Lung (tissue), 12 donors: ENCODE results near the gene TMEM91. TPM values are rescaled to one million over a fixed set of nuclear protein-coding genes. Genes with fewer than 3 reads are reported as not detected.
A peak's percentile ranks its signal among the peaks of the same experiment; 100 is the strongest.
"Not testable (repeated sequence)": the region's sequence is repeated elsewhere in the genome, so short reads cannot be mapped to it uniquely, and the experiment has no call there.

Experiments used
- ATAC-seq: fragments of 200-7000 bp; cut with Tn5 transposase; one replicate; pipeline ENCODE4 v1.9.1; 2020; ENCODE audit warnings: moderate number of reproducible peaks; ENCODE audit not compliant: insufficient read depth, low FRiP score
- DNase-seq, 3 donors: peaks; one replicate each; pipeline ENCODE4 v3.0.0-alpha.2; 2013 to 2017
- H3K27ac ChIP-seq, 2 donors: one replicate each; pipeline ENCODE4 v1.5.1; 2013; ENCODE audit warnings: mild to moderate bottlenecking in 2 of 2, moderate library complexity in 2 of 2, control low read depth in 1 of 2, inconsistent platforms in 1 of 2, low read depth in 1 of 2, low read length in 1 of 2
- H3K27me3 ChIP-seq, 3 donors: one replicate each; pipeline ENCODE4 v1.5.1; 2013; ENCODE audit warnings: low read length in 2 of 3; ENCODE audit not compliant: control insufficient read depth in 3 of 3, insufficient read depth in 3 of 3
- H3K36me3 ChIP-seq, 4 donors: one replicate each; pipeline ENCODE4 v1.5.1; 2013; ENCODE audit warnings: low read length in 4 of 4, mild to moderate bottlenecking in 1 of 4, moderate library complexity in 1 of 4; ENCODE audit not compliant: control insufficient read depth in 4 of 4, insufficient read depth in 4 of 4
- H3K4me1 ChIP-seq, 5 donors: one replicate each; pipeline ENCODE4 v1.5.1; 2013; ENCODE audit warnings: low read length in 5 of 5, mild to moderate bottlenecking in 2 of 5, moderate library complexity in 1 of 5; ENCODE audit not compliant: control insufficient read depth in 5 of 5, insufficient read depth in 5 of 5
- H3K4me3 ChIP-seq: one replicate; pipeline ENCODE4 v1.5.1; 2013; ENCODE audit warnings: mild to moderate bottlenecking, control low read depth, moderate library complexity
- H3K9ac ChIP-seq, 2 donors: one replicate each; pipeline ENCODE4 v1.5.1; 2013; ENCODE audit warnings: low read length in 2 of 2, control low read depth in 1 of 2; ENCODE audit not compliant: insufficient read depth in 1 of 2
- H3K9me3 ChIP-seq, 4 donors: one replicate each; pipeline ENCODE4 v1.5.1; 2013; ENCODE audit warnings: low read length in 3 of 4, mild to moderate bottlenecking in 1 of 4, moderate library complexity in 1 of 4; ENCODE audit not compliant: control insufficient read depth in 4 of 4, insufficient read depth in 3 of 4
- WGBS, 2 donors: extraction: QIAGEN DNeasy Blood & Tissue Kit; methylation state at CpG; one replicate each; pipeline ENCODE4 v1.1.7; 2013; 5-methylcytosine and 5-hydroxymethylcytosine counted together
- polyA plus RNA-seq, 2 donors: library from polyadenylated mRNA; stranded (reverse); fragments of 200-250 nt; gene quantifications; one replicate each; pipeline ENCODE4 v1.2.1, GENCODE V29; 2013
- total RNA-seq, 2 donors: library from RNA; depleted of rRNA in 1 of 2; stranded (reverse); fragments of >200 nt in 1 of 2; gene quantifications; one replicate each; pipeline ENCODE4 v1.2.1, GENCODE V29; 2014 to 2021
- TF ChIP-seq, protein P1 (sequence below): IDR thresholded peaks from 2 replicates; pipeline ENCODE4 v1.5.1; 2012; ENCODE audit warnings: mild to moderate bottlenecking; ENCODE audit errors: control extremely low read depth, extremely low read depth
- donor health status: control.
- donor health status: control.
- donor health status: Bipolar disorder and iron deficiency.
- donor health status: healthy.
- donor health status: DM: yes; HTN: yes; CAD: no.

Gene TMEM91
- total and polyA plus RNA-seq, 4 donors = 13.6 to 39.8 (median 17.0) TPM

DNA sequence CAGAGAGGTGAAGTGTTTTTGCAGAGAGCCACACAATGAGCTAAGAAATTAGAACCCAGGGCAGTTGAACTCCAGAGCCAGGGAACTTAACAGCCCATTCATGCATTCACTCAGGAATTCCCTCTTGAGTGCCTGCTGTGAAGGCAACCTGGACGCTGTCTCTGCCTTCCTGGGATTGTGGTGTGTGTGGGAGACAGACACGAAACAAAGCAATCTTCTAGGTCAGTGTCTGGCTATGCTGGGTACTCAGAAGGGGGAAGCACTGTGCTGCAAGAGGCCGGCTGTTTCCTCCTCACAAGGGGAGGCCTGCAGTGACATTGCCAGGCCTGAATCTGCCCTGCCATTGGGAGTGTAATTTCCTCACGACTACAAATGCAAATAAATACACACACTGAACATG is 30.9 kb downstream of the TMEM91 start:
- peak; percentile 33 for ATAC-seq
- Histone ChIP-seq H3K9ac (no peak overlapping the region), H3K9me3 (no peaks in the 10 kb centered on the region), H3K27me3 (no peaks in the 10 kb centered on the region), H3K4me3 (no peak overlapping the region), H3K36me3 (peaks cover 0 to 13% (median 1%) of the 10 kb centered on the region in 4 donors), H3K27ac (peak overlapping the region; percentile 11 to 88), H3K4me1 (peaks cover 0 to 25% (median 4%) of the 10 kb centered on the region in 5 donors)
- 14 to 22% methylated on average over 4 of the region's 4 CpGs for WGBS, 2 donors
- TF ChIP-seq, protein P1, sequence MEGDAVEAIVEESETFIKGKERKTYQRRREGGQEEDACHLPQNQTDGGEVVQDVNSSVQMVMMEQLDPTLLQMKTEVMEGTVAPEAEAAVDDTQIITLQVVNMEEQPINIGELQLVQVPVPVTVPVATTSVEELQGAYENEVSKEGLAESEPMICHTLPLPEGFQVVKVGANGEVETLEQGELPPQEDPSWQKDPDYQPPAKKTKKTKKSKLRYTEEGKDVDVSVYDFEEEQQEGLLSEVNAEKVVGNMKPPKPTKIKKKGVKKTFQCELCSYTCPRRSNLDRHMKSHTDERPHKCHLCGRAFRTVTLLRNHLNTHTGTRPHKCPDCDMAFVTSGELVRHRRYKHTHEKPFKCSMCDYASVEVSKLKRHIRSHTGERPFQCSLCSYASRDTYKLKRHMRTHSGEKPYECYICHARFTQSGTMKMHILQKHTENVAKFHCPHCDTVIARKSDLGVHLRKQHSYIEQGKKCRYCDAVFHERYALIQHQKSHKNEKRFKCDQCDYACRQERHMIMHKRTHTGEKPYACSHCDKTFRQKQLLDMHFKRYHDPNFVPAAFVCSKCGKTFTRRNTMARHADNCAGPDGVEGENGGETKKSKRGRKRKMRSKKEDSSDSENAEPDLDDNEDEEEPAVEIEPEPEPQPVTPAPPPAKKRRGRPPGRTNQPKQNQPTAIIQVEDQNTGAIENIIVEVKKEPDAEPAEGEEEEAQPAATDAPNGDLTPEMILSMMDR = no peak
- DNase-seq = peak in 1 of 3 donors; percentile 37

DNA sequence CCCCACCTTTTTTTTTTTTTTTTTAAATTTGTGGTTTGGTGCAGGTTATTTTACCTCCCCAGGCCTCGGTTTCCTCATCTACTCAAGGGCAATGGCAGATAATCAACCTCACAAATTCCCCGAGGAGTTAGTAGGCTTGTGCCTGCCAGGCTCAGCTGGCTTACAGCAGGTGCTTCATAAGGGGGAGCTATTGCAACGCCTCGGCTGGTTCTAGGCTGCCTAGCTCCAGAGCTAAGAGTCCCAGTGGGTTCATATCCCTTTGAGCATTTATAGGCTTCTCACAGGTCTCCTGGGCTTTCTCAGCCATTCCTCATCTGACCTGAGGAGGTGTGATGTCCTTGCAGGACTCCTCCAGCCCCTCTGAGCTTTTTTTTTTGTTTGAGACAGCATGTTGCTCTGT is 31.9 kb downstream of the TMEM91 start:
- peaks cover 0 to 20% (median 4%) of the 10 kb centered on the region in 5 donors for H3K4me1 ChIP-seq
- no peak for DNase-seq
- 56 to 73% methylated on average over 4 of the region's 4 CpGs for WGBS, 2 donors
- peak overlapping the region in 1 of 2 donors; percentile 88 for H3K27ac ChIP-seq
- no peaks in the 10 kb centered on the region for H3K9me3 ChIP-seq
- no peak for ATAC-seq
- H3K36me3 ChIP-seq = peaks cover 0 to 13% (median 6%) of the 10 kb centered on the region in 4 donors
- H3K4me3 ChIP-seq = no peak overlapping the region
- TF ChIP-seq, protein P1 = no peak
- no peak overlapping the region for H3K9ac ChIP-seq
- no peaks in the 10 kb centered on the region for H3K27me3 ChIP-seq

DNA sequence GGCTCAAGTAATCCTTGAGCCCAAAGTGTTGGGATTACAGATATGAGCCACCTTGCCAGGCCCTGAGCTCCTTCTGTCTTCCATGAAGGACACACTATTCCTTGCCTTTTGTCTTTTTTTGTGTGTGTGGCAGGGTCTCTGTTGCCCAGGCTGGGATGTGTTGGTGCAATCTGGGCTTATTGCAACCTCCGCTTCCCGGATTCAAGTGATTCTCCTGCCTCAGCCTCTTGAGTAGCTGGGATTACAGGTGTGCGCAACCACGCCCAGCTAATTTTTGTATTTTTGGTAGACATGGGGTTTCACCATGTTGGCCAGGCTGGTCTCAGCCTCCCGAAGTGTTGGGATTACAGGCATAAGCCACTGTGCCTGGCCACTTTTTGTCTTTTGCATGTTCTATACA is 32.5 kb downstream of the TMEM91 start:
- not testable (repeated sequence) for ATAC-seq, H3K4me3 ChIP-seq, H3K9ac ChIP-seq, H3K9me3 ChIP-seq, DNase-seq, H3K27me3 ChIP-seq
- peaks cover 0 to 20% (median 4%) of the 10 kb centered on the region in 5 donors for H3K4me1 ChIP-seq
- WGBS, 2 donors = 71 to 72% methylated on average over 5 of the region's 5 CpGs
- peak overlapping the region; percentile 38 to 88 for H3K27ac ChIP-seq
- peaks cover 0 to 17% (median 10%) of the 10 kb centered on the region in 4 donors for H3K36me3 ChIP-seq

DNA sequence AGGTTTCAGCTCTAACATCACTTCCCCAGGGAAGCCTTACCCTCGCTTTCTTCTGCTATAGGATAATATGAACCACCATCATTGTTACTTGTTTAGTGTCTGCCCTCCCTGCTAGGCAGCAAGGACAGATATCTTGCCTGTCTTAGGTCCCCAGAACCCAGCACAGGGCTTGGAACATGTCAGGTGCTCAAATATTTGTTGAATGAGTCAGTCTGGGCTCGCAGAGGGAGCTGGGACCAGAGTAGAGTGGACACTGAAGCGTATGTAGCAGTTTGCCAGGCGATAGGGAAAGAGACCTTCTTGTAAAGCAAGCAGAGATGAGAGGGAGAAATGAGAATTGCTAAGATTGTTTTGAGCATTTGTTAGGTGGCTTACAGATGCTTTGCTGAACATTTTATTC is 33.0 kb downstream of the TMEM91 start:
- no peak overlapping the region for H3K9ac ChIP-seq
- ATAC-seq (peak; percentile 46), DNase-seq (peak in 2 of 3 donors; percentile 21 to 58)
- TF ChIP-seq, protein P1 = no peak
- H3K27me3 ChIP-seq = no peaks in the 10 kb centered on the region
- H3K4me3 ChIP-seq = no peak overlapping the region
- H3K36me3 ChIP-seq = peaks cover 0 to 19% (median 13%) of the 10 kb centered on the region in 4 donors
- WGBS, 2 donors = 57 to 58% methylated on average over 4 of the region's 4 CpGs
- H3K27ac ChIP-seq = peak overlapping the region; percentile 38 to 88
- H3K9me3 ChIP-seq = no peaks in the 10 kb centered on the region
- H3K4me1 ChIP-seq = peaks cover 0 to 20% (median 4%) of the 10 kb centered on the region in 5 donors
